Caco-2 (cell line): Measurements from ENCODE around the gene SELENOW. TPM values are rescaled to one million over a fixed set of nuclear protein-coding genes. Genes with fewer than 3 reads are reported as not detected.

Experiments used
- BruUV-seq: library from RNA; stranded (reverse); fragments of 400-500 nt; replicated peaks from 2 replicates; lab custom pipeline; 2021; lab: Mats Ljungman, UMichigan
- CTCF ChIA-PET: fragments of 300-600 bp; sonication (Branson Sonifier 250); formaldehyde crosslinking; loops from one replicate; lab custom pipeline; 2022; ENCODE audit warnings: antibody characterized with exemption; lab: Charles Lee
- POLR2A ChIA-PET: fragments of 300-600 bp; sonication (Branson Sonifier 250); formaldehyde crosslinking; loops from one replicate; lab custom pipeline; 2022; ENCODE audit warnings: antibody characterized with exemption; lab: Charles Lee
- DNase-seq, 2 experiments: peaks; one replicate each; pipeline versions ENCODE4 v3.0.0 to v3.0.0-alpha.2; 2020 to 2022
- H3K27me3 ChIP-seq: replicated peaks from 2 replicates; pipeline ENCODE4 v1.6.0; 2011; ENCODE audit warnings: low read length; ENCODE audit not compliant: control insufficient read depth, insufficient read depth
- H3K36me3 ChIP-seq: 2 replicates; pipeline ENCODE4 v1.5.1; 2011; ENCODE audit warnings: low read length; ENCODE audit not compliant: control insufficient read depth, insufficient read depth
- H3K4me1 ChIP-seq: fragments of 250-450 bp; sonication (Bioruptor Pico); 2 replicates; pipeline ENCODE4 v1.5.1; 2020; ENCODE audit warnings: mild to moderate bottlenecking
- H3K4me3 ChIP-seq: 2 replicates; pipeline ENCODE4 v1.5.1; 2011; ENCODE audit warnings: low read depth, mild to moderate bottlenecking, control low read depth, low read length
- H3K9me3 ChIP-seq: fragments of 250-450 bp; sonication (Bioruptor Pico); 2 replicates; pipeline ENCODE4 v1.5.1; 2020; ENCODE audit warnings: mild to moderate bottlenecking, moderate library complexity
- H3K27ac Mint-ChIP-seq: one replicate; pipeline ENCODE4 v1.8.0; 2022; ENCODE audit warnings: mixed read lengths; ENCODE audit not compliant: unreplicated experiment
- H3K27me3 Mint-ChIP-seq: one replicate; pipeline ENCODE4 v1.8.0; 2022; ENCODE audit warnings: mixed read lengths; ENCODE audit not compliant: insufficient read depth, unreplicated experiment
- H3K36me3 Mint-ChIP-seq: one replicate; pipeline ENCODE4 v1.8.0; 2022; ENCODE audit warnings: mild to moderate bottlenecking, mixed read lengths; ENCODE audit not compliant: insufficient read depth, unreplicated experiment
- H3K4me1 Mint-ChIP-seq: one replicate; pipeline ENCODE4 v1.8.0; 2022; ENCODE audit warnings: low read depth, mixed read lengths; ENCODE audit not compliant: unreplicated experiment
- H3K4me3 Mint-ChIP-seq: one replicate; pipeline ENCODE4 v1.8.0; 2022; ENCODE audit warnings: mild to moderate bottlenecking, moderate library complexity, mixed read lengths; ENCODE audit not compliant: unreplicated experiment
- H3K9me3 Mint-ChIP-seq: one replicate; pipeline ENCODE4 v1.8.0; 2022; ENCODE audit warnings: mixed read lengths; ENCODE audit not compliant: unreplicated experiment
- intact Hi-C: fragments of 100-400 bp; cut with micrococcal nuclease; formaldehyde crosslinking; loops from one replicate; pipeline ENCODE4 v1.10.0; 2022; ENCODE audit not compliant: unreplicated experiment
- total RNA-seq: library from RNA; stranded (reverse); gene quantifications from 2 replicates; pipeline ENCODE4 v1.2.3, GENCODE V29; 2022
- TF ChIP-seq, protein P1 (sequence below), 2 experiments: fragments of 200-600 bp in 1 of 2; IDR thresholded peaks; 1 replicate in 1 of 2; 2 replicates in 1 of 2; pipeline versions ENCODE4 v1.5.1 to v1.8.0; 2011 to 2022; ENCODE audit warnings: antibody characterized with exemption in 1 of 2, control low read depth in 1 of 2, inconsistent platforms in 1 of 2, low read depth in 1 of 2, low read length in 1 of 2, mild to moderate bottlenecking in 1 of 2, moderate library complexity in 1 of 2; ENCODE audit not compliant: insufficient read depth in 1 of 2, severe bottlenecking in 1 of 2, unreplicated experiment in 1 of 2

SELENOW gene
- total RNA-seq, 1 experiment from 2014 or later, result 110 TPM

DNA sequence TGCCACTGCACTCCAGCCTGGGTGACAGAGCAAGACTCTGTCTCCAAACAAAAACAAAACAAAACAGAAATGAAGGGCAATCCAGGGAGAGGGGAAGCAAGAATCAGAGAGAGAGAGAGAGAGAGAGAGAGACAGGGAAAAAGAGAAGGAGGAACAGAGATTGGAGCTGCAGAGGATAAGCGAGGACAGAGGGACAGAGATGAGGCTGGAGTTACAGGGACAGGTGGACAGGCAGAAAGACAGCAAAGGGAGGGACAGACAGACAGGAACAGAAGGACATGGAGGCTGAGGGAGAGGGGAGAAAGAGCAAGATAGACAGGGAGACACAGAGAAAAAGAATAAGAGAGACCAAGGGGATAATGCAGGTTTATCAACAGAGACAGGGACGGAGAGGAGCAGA lies 41.9 kb downstream of the SELENOW start:
- intact Hi-C loops, result no loop called here
- Histone ChIP-seq H3K27me3 (no peaks in the 10 kb centered on the region; the same call in 1 of the 2 replicates), H3K9me3 (no peaks in the 10 kb centered on the region), H3K4me3 (no peak overlapping the region), H3K4me1 (no peaks in the 10 kb centered on the region), H3K36me3 (no peaks in the 10 kb centered on the region)
- Mint-ChIP-seq H3K4me3 (no peak overlapping the region), H3K9me3 (no peaks in the 10 kb centered on the region), H3K4me1 (no peaks in the 10 kb centered on the region), H3K27me3 (peaks cover 9% of the 10 kb centered on the region), H3K36me3 (no peaks in the 10 kb centered on the region), H3K27ac (no peak overlapping the region)
- TF ChIP-seq, protein P1, sequence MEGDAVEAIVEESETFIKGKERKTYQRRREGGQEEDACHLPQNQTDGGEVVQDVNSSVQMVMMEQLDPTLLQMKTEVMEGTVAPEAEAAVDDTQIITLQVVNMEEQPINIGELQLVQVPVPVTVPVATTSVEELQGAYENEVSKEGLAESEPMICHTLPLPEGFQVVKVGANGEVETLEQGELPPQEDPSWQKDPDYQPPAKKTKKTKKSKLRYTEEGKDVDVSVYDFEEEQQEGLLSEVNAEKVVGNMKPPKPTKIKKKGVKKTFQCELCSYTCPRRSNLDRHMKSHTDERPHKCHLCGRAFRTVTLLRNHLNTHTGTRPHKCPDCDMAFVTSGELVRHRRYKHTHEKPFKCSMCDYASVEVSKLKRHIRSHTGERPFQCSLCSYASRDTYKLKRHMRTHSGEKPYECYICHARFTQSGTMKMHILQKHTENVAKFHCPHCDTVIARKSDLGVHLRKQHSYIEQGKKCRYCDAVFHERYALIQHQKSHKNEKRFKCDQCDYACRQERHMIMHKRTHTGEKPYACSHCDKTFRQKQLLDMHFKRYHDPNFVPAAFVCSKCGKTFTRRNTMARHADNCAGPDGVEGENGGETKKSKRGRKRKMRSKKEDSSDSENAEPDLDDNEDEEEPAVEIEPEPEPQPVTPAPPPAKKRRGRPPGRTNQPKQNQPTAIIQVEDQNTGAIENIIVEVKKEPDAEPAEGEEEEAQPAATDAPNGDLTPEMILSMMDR (IDR thresholded peaks at IDR 0.05; ENCODE audit: insufficient read depth in 1 of 2, low read depth in 1 of 2, low read length in 1 of 2, severe bottlenecking in 1 of 2, unreplicated experiment in 1 of 2), result no peak
- ChIA-PET POLR2A (no interaction called here), CTCF (no interaction called here)
- DNase-seq, result no peak
- BruUV-seq, result no TSS peak

DNA sequence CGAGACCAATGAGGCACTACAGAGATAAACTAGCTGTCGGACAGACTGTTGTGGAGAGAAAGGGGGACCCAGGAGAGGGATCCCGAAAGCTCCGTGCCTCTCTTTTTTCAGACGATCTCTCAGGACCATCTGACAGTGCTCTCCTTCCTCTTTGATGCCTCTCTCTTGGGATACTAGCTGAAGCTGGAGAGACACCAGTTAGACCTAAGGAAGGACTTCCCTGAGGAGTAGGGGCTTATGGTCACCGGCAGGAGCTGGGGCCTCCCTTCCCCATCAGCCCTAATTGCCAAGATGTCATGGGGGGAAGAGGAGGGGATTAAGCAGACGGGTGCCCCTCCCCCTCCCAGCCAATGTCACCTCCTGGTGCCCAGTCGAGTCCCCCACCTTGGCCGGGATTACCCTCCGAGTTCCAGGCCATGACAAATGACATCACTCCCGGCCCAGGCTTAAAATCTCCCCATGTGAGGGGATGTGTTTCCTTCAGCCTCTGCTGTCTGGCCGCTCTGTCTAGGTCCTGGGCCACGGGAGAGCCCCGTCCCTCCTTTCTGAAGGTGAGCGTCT lies 43.0 kb downstream of the SELENOW start, which contains the start of gene CRX:
CRX (plus strand) TSS at position 478 of the 561 bp plus-strand sequence. CDS start 12,507 bp downstream, outside the sequence.
- no peaks in the 10 kb centered on the region for H3K4me1 ChIP-seq
- DNase-seq, result no peak
- H3K9me3 Mint-ChIP-seq, result no peaks in the 10 kb centered on the region
- no peaks in the 10 kb centered on the region; the same call in 1 of the 2 replicates for H3K27me3 ChIP-seq
- ChIA-PET CTCF (interaction anchor here (0.6 kb wide), 1 partner anchor 154 kb away, joined by 3 read pairs; no protein-coding TSS in a partner anchor), POLR2A (no interaction called here)
- H3K36me3 Mint-ChIP-seq, result no peaks in the 10 kb centered on the region
- H3K27ac Mint-ChIP-seq, result no peak within 1 kb of the TSS
- H3K9me3 ChIP-seq, result no peaks in the 10 kb centered on the region
- TF ChIP-seq, protein P1 (IDR thresholded peaks at IDR 0.05; ENCODE audit: insufficient read depth in 1 of 2, low read depth in 1 of 2, low read length in 1 of 2, severe bottlenecking in 1 of 2, unreplicated experiment in 1 of 2), result no peak
- no peaks in the 10 kb centered on the region for H3K4me1 Mint-ChIP-seq
- peaks cover 9% of the 10 kb centered on the region for H3K27me3 Mint-ChIP-seq
- no TSS peak for BruUV-seq
- intact Hi-C loops, result no loop called here
- H3K4me3 Mint-ChIP-seq, result no peak within 1 kb of the TSS
- no peak within 1 kb of the TSS for H3K4me3 ChIP-seq
- H3K36me3 ChIP-seq, result no peaks in the 10 kb centered on the region

DNA sequence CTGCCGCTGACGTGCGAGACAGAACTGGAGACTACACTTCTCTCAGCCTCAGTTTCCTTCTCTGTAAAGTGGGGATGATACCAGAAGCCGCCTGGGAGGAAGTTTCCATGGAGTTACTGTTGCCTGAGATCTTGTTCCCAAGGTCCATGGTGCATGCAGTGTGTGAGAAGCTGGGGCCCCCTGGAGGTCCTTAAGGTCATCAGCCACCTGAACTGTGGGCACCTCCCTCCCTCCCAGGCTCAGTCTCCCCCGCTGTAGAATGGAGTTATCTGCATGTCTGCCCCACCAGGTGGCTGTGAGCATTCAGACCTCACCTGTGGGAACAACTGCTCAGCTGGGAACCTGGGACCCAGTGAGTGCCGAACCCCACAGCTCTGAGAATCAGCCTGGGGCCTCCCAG lies 45.9 kb downstream of the SELENOW start:
- Histone ChIP-seq H3K4me3 (no peak overlapping the region), H3K4me1 (no peaks in the 10 kb centered on the region), H3K36me3 (no peaks in the 10 kb centered on the region), H3K9me3 (no peaks in the 10 kb centered on the region), H3K27me3 (no peaks in the 10 kb centered on the region; the same call in 1 of the 2 replicates)
- BruUV-seq, result no TSS peak
- no peak overlapping the region for H3K27ac Mint-ChIP-seq
- CTCF ChIA-PET, result no interaction called here
- no peaks in the 10 kb centered on the region for H3K9me3 Mint-ChIP-seq
- intact Hi-C loops, result no loop called here
- H3K4me1 Mint-ChIP-seq, result no peaks in the 10 kb centered on the region
- no peaks in the 10 kb centered on the region for H3K36me3 Mint-ChIP-seq
- POLR2A ChIA-PET, result no interaction called here
- peaks cover 7% of the 10 kb centered on the region for H3K27me3 Mint-ChIP-seq
- TF ChIP-seq, protein P1 (IDR thresholded peaks at IDR 0.05; ENCODE audit: insufficient read depth in 1 of 2, low read depth in 1 of 2, low read length in 1 of 2, severe bottlenecking in 1 of 2, unreplicated experiment in 1 of 2), result no peak
- DNase-seq, result no peak
- no peak overlapping the region for H3K4me3 Mint-ChIP-seq
